Measurements from ENCODE around the gene KCNAB2.

The KCNAB2 gene

GRCh38 chr1:6099297-6099696 lies 53.6 kb downstream of the KCNAB2 start:
- no peak for DNase-seq

DNA sequence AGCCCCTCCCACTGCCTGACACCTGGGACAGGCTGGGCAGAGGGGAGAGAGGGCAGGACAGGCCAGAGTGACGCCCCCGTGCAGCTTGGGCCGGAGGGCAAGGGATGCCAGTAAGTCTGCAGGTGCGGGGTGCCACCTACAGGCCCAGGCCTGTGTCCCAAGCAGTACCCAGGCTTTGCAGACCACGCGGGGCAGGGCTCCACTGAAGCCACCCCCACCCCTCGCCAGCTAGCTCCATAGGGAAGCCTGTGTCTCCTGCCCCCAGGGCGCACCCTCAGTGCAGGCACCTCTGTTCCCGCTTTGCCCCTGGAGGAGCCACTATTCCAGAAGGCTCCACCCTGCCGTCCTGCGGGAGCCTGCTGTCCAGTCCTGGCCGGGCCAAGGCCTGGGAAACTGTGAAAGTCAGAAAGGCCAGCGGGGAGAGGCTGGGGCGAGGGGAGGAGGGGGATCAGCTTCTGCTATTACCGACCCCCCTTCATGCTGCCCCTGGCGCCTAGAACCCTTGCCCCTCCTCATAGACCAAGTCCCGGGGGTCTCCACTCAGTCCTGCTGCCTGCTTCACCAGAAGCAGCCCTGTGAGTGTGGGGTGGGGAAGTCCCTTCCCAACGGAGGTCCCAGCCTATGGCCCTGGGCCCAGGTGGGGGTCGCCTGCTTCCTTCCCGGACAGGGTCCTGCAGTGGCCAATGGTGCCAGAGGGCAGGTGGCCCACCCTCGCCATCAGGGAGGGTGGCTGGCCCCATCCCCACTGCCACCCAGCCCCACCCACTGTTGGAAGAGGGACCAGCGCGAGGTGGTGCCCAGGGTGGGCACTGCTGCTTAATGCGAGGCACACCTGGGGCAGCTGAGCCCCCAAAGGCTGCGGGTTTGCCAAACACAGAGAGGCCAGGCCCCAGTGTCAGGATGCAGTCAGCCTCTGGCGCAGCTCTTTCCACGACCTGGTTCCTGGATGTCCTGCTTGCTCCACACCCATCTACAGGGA lies 54.4 kb downstream of the KCNAB2 start:
- DNase-seq: no peak

DNA sequence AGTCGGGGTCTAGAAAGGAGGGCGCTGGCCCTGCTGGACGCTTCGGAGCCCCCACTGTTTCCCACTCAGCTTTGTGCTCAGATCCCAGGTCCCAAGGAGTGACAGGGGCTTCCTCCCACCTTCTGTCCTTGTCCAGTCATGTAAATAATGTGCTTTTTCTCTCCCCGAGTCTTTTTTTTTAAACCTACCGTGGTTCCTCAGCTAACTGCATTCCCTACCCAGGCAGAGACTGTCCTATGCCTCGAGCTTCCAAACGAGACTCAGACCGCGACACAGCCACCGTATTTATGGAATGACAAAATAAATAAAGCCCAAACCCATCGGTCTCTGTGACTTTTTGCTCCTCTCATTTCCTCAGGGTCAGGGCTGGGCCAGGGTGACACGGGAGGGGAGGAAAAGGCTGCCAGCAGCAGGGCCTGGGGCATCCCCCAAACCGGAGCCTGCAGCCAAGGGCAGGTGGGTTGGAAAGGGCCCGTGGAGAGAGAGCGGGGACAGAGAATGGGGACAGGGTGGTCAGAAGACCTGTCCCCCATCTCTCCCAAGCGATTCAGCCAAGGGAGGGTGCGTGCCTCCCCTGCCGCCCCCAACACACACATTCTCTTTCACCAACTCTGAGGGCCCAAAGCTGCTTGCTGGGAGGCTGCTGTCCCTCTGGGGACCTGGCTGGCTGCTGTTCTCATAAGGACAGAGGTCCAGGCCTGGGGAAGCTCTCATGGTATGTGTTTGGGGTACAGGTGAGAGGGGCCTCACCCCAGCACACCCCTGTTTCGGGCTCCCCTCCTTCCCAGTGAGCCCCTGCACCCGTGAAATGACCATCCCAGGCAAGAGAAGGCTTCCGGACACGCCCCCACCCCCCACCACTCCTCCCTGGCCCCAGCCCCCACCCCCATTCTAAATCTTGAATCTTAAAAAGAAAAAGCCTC lies 55.4 kb downstream of the KCNAB2 start:
- DNase-seq: no peak

GRCh38 chr1:6101826-6102531 lies 56.3 kb downstream of the KCNAB2 start:
- DNase-seq: no peak

DNA sequence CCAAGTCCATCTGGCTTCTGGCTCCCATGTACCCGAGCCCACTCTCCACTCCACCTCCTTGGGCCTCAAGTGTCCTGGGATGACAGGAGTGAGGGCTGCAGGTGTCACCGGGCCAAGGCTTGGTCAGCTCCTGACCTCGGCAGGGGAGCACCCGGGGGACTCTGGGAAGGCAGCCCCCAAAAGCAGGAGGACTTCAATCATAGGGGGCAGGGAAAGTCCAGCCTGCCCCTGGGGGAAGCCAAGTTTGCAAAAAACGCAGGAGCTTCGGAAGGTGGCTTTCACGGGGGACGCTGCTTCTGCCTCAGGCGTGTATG lies 56.8 kb downstream of the KCNAB2 start:
- DNase-seq: no peak

DNA sequence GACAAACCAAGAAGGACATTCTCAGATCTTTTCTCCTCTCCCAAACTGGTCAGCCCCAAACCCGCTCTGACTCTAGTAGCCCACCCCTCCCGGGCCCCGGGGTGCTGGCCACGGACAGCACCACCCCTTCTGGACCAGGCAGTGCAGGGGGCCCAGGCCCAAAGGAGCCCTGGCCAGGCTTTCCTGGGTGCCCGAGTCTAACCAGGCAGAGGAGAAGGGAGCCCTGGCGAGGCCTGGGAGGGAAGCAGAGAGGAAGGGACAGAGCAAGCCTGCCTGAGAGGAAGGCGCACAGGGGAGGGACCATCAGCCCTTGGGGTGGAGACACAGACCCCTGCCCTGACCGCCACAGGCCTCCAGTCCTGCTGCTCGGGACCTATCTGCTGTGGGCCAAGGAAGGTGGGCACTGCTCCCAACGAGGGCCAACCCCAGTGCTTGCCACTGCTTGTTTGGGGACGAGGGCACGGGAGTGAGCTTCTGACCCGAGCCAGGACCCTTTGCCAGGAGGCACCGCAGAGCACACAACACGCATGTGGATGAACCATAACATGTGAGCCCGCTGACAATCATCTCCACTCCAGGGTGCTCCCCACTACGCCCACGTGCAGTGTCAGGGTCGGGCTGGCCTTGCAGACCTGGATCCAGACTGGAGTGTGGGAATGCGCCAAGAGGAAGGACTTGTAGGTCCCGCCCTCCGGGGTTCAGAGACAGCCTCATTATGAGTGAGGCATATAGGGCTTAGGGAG lies 57.6 kb downstream of the KCNAB2 start:
- DNase-seq: no peak

DNA sequence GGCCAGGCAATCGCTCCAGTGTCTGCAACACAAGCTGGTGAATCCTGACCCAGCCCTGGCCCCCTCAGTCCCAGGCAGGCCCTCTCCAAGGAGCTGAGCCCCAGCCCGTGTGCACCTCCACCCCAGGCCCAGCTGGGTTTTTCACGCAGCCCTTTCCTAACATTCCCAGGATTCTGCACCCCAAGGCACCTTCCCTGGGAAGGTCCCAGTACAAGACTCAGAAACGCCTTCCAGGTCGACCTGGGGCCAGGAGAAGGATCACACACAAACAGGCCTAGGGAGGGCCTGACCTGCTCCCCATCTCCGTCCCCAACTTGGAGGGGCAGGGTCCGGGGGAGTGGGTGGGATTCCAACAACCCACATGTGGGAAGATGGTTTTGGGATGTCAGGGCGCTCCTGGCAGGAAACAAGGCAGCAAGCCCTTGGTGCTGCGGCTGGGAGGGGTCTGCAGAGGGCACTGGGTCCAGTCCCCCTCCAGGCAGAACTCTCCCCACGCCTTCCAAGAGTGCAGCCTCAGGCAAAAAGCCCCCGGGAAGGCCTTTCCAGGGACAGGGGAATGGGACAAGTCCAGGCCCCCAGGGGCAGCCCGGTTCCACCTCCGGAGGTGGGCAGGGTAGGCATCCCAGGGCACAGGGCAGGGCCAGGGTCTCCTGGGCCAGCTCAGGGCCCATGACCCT lies 58.3 kb downstream of the KCNAB2 start:
- DNase-seq: no peak

DNA sequence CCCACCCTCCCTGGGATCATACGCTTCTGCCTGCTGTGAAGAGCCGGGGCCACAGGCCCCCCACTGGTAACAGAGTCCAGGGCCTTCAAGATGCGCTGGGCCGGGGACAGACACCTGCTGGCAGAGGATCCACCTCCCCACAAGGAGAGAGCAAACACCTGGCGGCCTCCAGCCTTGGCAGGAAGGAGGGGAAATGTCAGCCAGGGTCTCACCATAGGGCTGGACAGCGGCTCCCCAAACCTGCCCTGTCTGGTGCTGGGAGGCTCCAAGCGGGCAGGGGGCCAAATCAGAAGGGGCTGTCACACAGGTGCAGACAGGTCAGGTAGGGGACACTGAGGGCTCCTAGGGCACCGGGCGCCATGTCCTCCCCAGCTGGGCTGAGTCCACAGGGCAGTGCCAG lies 58.9 kb downstream of the KCNAB2 start:
- DNase-seq: no peak

DNA sequence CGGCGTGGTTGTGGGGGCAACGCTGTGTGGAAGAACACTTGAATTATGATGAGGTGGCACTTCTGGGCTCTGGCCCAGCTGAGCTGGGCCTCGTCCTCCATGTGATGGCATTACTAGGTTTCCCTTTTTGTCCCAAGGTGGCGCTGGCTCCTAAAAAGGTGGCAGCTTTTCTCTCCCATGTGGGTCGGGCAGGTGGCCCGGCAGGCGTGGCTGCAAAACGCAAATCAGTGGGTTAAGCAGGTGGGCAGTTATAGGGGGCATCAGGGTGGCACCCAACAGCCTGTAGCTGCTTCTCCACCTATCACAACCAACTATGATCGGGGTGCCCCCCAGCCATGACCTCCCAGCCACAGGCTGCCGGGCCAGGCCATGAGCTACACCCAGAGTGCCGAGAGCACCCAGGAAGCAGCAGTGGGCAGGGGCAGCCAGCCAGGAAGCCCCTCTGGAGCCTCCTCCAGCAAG lies 59.6 kb downstream of the KCNAB2 start:
- no peak for DNase-seq

GRCh38 chr1:6105763-6106162 lies 60.1 kb downstream of the KCNAB2 start:
- DNase-seq: no peak

DNA sequence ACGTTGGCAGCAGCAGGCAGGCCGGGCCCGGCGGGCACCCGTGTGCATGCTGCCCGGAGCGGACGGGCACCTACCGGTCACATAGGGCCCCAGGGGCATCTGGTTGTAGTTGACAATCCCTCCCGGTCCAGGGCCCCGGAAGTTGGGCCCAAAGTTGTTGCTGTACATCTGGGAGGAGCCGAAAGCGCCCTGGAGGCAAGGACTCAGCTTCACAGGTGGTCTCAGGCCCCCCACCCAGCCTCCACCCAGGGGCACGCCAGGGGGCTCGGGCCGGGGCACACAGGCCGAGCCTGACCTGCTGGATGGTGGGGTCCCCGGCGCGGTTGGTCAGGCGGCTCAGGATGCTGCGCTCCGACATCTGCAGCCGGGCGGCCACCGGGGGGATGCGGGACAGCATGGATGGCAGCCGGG lies 60.6 kb downstream of the KCNAB2 start:
- no peak for DNase-seq

- DNase-seq: no peak
Measured at GRCh38 chr1:6106977-6107376, 61.3 kb downstream of the KCNAB2 start.

- no peak for DNase-seq
Measured at GRCh38 chr1:6107409-6108356, 62.0 kb downstream of the KCNAB2 start.

DNA sequence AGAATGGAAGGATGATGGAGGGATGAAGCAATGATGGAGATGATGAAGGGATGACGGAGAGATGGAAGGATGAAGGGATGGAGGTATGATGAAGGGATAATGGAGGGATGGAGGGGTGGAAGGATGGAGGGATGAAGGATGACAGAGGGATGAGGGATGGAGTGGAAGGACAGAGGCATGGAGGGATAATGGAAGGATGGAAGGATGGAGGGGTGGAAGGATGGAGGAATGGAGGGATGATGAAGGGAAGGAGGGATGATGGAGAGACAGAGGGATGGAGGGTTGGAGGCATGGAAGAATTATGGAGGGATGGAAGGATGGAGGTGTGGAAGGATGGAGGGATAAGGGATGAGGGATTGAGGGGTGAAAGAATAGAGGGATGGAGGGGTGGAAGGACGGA lies 62.8 kb downstream of the KCNAB2 start:
- no peak for DNase-seq

- DNase-seq: peak; percentile 42
Measured at GRCh38 chr1:6108937-6109614, 63.4 kb downstream of the KCNAB2 start.

- DNase-seq: no peak
Measured at GRCh38 chr1:6109688-6110087, 64.0 kb downstream of the KCNAB2 start.

DNA sequence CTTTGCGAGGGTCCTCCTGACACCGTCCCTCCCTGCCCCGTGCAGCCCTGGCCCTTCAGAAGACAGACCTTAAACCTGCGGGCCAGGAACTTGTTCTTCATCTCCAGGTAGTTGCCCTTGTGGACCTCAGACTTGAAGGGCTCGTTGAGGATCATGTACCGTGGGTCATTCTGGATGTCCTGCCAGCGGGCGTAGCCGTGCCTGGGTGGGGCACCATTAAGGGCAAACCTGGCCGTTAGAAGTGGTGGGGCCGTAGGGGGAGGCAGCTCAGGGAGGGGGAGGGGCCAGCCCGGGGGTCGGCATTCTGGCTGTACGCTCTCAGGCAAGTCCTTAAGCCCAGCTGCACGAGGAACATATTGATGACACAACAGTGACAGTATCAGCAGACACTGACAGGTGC lies 64.6 kb downstream of the KCNAB2 start:
- DNase-seq: no peak

DNA sequence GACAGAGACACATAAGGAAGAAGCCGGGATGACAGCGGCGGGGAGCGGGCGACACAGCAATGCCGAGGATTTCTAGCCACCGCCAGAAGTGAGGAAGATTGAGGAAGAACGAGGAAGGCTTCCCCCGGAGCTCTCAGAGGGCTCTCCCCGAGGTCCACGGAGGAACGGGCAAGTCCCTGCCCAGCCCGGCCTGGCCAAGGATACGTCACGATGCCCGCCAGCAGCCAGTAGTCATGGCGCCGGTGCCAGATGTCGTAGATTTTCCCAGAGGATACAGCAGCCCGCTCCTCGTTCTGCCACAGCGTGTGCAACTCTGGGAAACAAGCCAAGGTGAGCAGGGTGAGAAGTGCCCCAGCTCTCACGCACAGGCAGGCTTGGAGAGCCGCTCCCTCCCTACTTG lies 65.9 kb downstream of the KCNAB2 start:
- DNase-seq: no peak

DNA sequence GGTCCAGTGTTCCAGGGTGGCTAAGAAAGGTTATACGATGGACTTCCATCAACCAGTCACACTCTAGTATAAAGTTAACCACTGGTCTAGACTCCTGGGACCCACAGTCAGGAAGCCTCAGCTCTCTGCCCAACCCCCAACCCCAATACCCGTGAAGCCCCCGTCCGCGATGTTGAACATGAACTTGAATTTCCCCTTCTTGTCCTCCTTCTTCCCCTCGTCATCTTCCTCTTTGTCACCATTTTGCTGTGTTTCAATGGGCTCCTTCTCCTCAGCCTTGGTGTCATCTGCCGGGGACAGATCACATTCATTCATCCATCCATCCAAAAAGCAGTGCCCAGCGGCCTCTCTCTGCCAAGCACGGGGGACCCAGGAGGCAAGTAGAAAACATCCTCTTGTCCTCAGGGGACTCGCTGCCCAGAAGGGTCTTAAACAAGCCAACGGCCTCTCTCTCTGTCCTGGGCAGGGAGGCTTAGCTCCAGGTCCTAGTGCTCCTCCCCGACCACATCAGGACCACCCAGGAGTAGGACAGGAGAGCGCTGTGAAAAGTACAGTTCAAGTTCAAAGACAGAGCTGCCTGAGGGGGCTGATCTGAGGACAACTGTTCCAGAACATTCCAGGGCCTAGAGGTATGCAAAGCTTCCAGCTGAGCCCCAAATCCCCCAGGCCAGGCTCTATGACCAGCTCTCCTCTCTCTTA lies 66.5 kb downstream of the KCNAB2 start:
- DNase-seq: no peak

GRCh38 chr1:6112690-6113005 lies 67.0 kb downstream of the KCNAB2 start:
- no peak for DNase-seq

Data from CD4-positive, alpha-beta T cell treated with Interleukin-12 subunit alpha and Interleukin-12 subunit beta, for 1 hour (primary cell).